HG02852 (cell line): ENCODE measurements around the gene KCNK5.
A peak's percentile ranks its signal among the peaks of the same experiment; 100 is the strongest.

ENCODE experiments used
- ATAC-seq: cut with Tn5 transposase; IDR thresholded peaks from one replicate; pipeline ENCODE4 v1.9.1; 2021; ENCODE audit warnings: mild to moderate bottlenecking, moderate library complexity; ENCODE audit not compliant: unreplicated experiment

The KCNK5 gene

DNA sequence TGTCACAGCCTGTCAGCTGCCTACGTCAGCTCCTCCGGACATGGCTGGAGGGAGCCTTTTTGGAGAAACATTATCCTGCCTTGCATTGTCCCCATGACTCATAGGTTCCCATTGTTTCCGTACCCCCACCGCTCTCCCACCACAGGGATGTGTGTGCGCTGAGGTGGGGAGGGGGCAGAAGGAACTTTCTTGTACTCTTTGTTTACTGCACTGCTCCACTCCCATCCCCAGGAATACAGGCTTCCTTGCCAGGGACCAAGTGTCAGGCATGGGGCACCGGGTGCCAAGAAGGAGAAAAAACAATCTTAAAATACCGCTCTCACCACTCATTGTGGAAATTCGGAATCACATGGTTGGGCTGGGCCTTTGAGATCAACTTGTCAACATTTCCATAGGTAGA lies 51.0 kb downstream of the KCNK5 start:
- ATAC-seq, result no peak

DNA sequence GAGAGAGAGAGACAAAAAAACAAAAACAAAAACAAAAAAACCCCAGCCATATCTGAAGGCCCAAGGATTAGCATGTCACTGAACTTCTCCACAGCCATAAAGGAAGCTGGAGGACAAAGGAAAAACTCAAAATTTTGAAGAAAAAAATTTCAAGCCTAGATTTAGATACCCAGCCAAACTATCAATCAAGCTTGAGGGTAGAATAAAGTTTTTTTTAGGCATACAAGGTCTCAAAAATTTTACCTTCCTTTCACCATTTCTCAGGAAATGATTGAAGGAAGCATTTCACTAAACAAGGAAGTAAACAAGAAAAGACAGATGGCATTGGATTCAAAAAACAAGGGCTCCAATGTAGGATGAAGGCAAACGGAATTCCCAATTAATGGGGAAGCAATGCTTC lies 52.1 kb downstream of the KCNK5 start:
- no peak for ATAC-seq

- no peak for ATAC-seq
Measured at GRCh38 chr6:39173270-39173669, 56.0 kb downstream of the KCNK5 start.

GRCh38 chr6:39172377-39172757 lies 56.9 kb downstream of the KCNK5 start:
- no peak for ATAC-seq

DNA sequence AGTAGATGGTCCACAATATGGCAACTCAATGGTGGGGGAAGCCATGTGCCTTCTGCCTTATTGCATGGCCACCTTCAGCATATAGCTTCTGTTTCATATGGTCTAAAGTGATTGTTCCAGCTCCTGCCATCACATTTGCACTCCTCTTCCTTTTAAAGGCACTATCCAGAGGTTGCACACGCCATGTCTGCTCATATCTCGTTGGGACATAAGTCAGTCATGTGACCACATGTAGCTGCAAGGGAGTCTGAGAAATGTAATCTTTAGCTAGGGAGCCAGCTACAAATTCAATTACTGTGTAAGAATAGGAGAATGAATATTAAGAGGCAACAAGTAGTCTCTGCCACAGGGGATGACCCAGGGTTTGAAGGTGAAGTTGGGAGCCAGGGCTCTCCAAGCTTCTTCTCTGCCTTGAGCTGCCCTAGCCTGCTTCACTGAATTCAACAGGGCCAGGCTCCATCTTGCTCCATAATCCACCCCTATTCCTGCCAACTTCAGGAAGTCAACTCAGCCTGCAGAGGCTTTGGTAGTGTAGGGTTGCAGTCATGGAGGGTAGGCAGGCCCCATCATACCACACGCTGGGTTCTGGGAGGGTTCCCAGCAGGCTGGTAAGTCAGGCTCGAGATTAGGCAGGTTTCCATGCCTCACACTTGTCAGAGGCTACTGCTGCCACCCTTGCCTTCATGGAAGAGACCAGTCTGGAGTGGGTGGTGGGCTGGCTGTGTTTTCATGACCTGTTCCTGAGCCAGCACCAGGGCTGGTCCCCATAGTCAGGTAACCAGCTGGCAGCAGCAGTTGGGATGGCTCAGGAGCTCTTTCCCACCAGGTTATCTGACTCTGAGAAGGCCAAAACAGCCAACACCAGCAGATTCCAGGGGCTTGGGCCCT lies 57.5 kb downstream of the KCNK5 start:
- no peak for ATAC-seq

DNA sequence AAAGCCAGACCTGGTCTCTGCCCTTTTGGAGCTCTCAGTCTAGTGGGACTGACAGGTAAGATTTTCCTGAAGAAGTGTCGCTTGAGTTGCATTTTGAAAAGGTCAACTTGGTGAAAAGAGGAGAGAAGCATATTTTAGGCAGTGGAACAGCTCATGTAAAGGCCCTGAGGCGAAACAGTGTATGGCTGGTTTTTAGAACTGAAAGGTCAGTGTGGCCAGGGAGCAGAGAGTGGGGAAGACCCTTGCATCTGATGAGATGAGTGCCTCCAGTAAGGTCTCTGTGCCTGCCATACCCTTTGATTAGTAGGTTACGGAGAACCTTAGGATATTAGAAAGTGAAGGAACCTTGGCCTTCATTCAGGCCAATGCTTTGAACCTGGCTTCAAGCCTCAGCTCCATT lies 58.4 kb downstream of the KCNK5 start:
- no peak for ATAC-seq

DNA sequence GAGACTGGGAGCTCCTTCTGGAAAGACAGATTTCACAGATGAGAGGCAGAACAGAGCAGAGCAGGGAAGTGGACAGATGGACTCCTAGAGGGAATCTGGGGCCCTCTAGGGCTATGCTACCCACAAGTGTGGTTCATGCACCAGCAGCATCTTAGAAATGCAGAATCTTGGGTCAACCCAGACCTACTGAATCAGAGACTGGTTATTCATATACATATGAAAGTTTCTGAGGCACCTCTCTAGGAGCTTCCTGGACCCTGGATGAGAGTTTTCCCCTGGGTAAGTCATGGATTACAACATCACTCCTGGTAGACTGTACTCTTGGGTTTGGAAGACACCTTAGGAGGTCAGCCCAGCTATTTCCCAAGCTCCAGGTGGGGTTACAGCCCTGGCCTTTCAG lies 58.9 kb downstream of the KCNK5 start:
- no peak for ATAC-seq

- no peak for ATAC-seq
Measured at GRCh38 chr6:39169448-39170344, 59.6 kb downstream of the KCNK5 start.

DNA sequence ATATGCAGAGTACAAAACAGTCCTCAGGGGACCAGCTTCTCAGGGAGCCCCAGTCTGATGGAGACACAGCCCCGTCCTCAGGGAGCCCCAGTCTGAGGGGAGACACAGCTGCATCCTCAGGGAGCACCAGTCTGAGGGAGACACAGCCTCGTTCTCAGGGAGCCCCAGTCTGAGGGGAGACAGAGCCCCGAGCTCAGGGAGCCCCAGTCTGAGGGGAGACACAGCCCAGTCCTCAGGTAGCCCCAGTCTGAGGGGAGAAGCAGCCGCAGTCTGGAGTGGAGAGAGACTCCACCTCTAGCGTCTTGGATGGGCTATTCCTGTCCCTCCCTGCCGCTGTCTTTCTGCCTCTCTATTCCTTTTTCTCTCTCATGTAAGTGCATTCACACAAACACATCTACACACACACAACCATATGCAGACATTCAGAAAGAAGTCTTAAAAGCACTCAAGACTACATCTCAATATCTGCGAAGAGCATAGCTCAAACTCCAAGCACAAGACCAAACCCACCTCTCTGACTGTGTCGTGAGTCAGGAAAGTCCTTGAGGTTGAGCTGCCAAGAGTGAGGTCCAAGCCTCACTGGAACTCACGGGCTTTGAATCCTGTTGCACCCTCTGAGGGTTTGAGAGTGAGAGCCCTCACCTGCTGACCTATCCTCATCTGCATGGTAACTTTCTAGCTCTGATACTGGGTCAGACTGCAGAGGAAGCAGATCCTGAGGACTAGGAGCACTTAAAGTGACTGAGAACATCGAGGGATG lies 61.2 kb downstream of the KCNK5 start:
- no peak for ATAC-seq

GRCh38 chr6:39167321-39167720 lies 62.0 kb downstream of the KCNK5 start:
- ATAC-seq, result no peak

GRCh38 chr6:39166912-39167290 lies 62.4 kb downstream of the KCNK5 start:
- ATAC-seq, result no peak

DNA sequence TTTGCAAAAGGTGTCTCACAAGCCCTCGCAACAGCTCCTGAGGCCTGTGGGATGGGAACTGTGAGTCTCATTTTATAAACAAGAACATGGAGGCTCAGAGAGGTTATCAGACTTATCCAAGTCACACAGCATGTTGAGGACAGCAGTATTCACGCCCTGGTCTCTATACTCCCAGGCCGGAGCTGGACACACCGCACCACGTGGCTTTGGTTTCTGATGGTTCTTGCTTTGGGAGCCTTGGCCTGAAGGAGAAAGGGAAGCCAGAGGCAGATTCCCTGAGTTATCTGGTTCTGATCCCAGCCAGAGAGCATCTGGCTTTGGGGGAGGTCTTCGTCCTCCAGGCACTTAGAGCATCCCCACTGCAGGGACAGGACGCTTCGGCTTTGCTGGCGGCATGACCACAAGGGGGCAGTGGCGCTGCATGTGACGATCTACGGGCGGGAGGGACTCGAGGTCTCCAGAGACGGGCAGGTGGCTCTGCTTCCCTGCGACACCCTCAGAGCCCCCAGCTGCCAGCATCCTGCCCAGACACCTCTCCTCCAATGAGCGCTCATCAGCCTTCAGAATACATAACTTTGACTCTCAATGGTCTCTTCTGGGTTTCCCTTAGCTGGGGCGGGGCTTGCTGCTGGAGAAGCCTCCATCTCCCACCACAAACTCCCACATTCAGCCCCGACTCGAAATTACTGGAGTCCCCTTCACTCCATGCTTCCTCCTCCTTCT lies 62.9 kb downstream of the KCNK5 start:
- peak; percentile 54 for ATAC-seq

DNA sequence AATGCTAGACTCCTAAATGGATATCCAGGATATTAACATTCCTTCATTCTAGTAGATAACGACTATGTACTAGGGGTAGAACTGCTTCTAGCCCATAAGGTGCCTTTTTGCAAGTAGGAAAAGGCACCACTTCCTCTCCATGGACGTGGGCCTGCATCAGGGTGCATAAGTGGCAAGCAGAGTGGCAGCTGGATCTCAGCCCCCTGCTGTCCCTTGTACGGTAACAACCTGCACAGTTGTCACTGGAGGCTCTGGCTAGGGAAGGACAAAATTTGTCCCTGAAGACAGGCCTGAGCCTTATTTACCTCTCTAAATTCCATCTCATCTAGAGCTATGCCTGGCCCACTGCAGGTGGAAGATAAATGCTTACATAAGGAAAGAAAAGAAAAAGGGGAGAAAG lies 71.8 kb downstream of the KCNK5 start:
- no peak for ATAC-seq

DNA sequence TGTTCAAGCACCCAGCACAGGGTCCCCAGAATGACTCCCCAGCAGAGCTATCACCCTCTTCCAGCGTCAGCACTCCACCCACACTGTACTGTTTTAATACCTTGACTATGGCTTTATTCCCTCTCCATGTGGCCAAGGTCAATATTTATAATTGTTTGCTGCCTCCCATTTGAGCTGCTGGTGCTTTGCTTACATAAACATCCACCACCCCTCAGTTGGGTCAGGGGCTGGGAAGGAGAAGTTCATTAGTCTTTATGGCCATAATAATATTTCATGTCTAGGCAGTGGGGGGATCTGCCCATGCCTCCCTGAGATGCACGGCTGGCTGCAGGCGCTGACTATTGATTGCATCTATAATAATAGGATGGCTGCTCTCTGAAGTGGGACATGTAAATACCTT lies 72.5 kb downstream of the KCNK5 start:
- no peak for ATAC-seq

DNA sequence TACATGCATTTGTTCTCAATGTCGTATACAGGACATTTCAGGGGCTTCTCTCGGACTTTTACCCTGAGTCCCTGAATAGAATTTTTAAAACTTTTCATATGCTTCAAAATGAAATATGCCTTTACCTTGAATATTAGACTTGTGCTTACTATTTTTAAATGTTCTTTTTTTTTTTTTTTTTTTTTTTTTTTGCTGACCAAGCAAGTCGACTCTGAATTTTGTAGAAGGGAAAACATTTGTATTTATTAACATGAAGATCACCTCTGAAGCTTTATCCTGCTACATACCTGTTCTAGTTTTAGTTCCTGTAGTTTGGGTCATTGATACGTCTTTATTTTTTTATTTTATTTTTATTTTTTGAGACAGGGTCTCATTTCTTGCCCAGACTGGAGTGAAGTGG lies 74.6 kb downstream of the KCNK5 start:
- ATAC-seq, result no peak

DNA sequence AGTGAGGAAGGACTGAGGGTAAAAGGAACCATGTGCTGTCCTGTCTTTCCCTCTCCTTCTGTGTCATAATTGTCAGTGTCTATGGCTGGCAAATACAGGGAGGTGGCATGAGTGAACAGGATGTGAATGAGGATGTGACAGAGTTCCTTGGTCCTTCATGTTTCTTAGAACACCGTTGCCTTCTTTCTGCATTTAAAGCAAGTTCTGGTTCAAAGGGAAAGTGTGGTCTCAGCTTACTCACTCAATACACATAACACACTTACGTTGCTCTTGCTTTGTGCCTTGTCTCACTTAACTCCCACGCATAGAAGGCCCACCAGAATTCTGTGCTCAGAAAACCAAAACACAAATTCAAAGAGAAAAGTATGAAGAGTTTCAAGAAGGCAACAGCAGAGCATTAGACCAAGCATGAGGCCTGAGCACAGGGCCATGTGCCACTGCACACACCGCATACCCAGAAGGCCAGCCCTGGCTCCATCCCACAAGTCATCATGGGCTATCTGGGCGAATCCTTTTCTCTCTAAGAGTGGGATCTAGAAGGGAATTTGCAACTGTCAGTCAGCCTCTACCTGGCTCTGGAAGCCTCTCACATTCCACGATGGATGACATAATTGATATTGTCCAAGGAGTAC lies 75.4 kb downstream of the KCNK5 start:
- no peak for ATAC-seq

DNA sequence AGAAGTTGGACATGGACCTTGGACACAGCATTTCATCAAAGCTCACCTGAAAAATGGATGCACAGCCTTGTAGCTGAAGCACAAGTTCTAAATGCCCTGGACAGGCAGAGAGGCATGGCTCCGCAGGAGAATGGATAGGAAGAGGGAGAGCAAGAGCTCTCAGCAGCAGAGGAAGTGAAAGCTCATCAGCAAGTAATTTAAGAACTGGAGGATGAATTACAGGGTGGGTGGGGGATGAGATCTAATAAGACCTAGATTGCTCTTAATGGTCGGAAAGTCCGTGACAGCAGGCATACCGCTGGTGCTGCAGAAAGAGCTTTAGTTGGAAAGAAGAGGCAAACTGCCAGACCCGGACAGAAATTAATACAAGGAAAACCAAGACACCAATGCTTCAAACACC lies 77.0 kb downstream of the KCNK5 start:
- no peak for ATAC-seq

DNA sequence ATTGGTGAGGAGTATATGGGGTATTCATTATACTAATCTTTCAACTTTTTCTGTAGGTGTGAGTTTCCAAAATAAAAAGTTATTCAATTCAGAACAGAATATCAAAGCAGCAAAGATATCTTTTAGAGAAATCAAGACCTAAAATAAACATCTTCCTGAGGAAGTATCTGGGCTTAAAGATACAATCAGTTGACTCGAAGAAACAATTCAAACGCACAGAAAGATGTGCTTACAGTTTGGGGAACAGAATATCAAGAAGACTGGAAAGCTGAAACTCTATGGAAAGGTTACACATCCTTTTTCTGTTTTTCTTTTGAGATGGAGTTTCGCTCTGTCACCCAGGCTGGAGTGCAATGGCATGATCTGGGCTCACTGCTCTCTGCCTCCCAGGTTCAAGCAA lies 78.1 kb downstream of the KCNK5 start:
- no peak for ATAC-seq

- no peak for ATAC-seq
Measured at GRCh38 chr6:39144481-39145173, 84.6 kb downstream of the KCNK5 start.
